Lower leg skin (tissue), 3 donors: ENCODE measurements around the gene MBD6.

Source experiments
- POLR2A ChIP-seq, 2 donors: fragments of 450-650 bp; IDR thresholded peaks; one replicate each; pipeline ENCODE4 v1.6.1; 2016 to 2017; ENCODE audit warnings: antibody characterized with exemption in 2 of 2, mild to moderate bottlenecking in 1 of 2, moderate library complexity in 1 of 2
- TF ChIP-seq, protein P1 (sequence below), 3 donors: fragments of 450-650 bp; IDR thresholded peaks; one replicate each; pipeline ENCODE4 v1.5.1; 2016; ENCODE audit warnings: antibody characterized with exemption in 3 of 3, mild to moderate bottlenecking in 3 of 3, moderate library complexity in 2 of 3

DNA sequence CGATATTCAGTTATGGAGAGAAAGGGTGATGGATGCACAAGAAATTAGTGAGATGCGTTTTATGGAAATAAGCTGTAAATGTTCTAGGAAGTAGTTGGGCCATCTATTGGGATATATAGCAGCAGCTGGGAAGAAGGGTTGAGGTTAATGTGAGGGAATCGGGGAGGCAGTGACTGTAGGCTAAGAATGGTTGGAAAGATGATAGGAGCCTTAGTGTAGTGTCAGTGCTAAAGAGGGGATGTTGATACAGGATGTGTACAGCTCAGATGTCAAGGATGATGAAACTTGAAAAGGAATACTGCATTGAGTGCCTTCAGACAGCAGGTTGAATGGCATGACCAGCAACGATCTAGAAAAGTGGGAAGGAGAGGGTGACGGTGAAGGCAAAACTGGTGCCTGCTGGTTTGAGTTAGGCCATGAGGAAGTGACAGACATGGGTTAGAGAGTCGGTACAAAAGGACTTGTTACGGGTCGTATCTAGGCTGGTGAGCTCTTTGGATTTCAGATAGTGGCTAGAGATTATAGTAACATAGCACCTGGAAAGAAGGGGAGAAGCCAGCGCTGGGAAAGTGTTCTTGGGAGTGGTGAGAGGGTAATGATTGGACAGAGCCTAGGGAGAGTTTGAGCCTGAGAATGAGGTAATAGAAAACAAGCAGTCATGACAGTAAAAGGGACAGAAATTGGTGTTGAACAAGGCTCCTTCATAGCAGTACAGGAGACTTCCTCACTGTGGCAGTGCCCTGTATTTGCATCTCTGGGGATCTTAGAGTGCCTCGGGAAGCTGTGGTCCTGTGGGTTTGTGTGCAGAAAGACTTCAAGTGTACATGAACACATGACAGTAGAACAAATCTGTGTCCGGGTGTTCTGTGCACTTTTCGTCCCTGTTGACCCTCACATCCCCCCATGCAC is 25.1 kb upstream of the MBD6 start:
- TF ChIP-seq, protein P1, sequence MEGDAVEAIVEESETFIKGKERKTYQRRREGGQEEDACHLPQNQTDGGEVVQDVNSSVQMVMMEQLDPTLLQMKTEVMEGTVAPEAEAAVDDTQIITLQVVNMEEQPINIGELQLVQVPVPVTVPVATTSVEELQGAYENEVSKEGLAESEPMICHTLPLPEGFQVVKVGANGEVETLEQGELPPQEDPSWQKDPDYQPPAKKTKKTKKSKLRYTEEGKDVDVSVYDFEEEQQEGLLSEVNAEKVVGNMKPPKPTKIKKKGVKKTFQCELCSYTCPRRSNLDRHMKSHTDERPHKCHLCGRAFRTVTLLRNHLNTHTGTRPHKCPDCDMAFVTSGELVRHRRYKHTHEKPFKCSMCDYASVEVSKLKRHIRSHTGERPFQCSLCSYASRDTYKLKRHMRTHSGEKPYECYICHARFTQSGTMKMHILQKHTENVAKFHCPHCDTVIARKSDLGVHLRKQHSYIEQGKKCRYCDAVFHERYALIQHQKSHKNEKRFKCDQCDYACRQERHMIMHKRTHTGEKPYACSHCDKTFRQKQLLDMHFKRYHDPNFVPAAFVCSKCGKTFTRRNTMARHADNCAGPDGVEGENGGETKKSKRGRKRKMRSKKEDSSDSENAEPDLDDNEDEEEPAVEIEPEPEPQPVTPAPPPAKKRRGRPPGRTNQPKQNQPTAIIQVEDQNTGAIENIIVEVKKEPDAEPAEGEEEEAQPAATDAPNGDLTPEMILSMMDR (IDR thresholded peaks at IDR 0.05), result no peak
- no peak for TF ChIP-seq POLR2A (IDR thresholded peaks at IDR 0.05)
